Activated gamma-delta T cell treated with anti-CD3 and anti-CD28 coated beads, Interleukin-2, amount 50 U/mL, for 16 hours (primary cell): Measurements from ENCODE around the gene KREMEN2.

Source experiments
- DNase-seq: peaks from one replicate; pipeline ENCODE4 v3.0.0-alpha.2; 2020; ENCODE audit warnings: low read depth

The KREMEN2 gene

DNA sequence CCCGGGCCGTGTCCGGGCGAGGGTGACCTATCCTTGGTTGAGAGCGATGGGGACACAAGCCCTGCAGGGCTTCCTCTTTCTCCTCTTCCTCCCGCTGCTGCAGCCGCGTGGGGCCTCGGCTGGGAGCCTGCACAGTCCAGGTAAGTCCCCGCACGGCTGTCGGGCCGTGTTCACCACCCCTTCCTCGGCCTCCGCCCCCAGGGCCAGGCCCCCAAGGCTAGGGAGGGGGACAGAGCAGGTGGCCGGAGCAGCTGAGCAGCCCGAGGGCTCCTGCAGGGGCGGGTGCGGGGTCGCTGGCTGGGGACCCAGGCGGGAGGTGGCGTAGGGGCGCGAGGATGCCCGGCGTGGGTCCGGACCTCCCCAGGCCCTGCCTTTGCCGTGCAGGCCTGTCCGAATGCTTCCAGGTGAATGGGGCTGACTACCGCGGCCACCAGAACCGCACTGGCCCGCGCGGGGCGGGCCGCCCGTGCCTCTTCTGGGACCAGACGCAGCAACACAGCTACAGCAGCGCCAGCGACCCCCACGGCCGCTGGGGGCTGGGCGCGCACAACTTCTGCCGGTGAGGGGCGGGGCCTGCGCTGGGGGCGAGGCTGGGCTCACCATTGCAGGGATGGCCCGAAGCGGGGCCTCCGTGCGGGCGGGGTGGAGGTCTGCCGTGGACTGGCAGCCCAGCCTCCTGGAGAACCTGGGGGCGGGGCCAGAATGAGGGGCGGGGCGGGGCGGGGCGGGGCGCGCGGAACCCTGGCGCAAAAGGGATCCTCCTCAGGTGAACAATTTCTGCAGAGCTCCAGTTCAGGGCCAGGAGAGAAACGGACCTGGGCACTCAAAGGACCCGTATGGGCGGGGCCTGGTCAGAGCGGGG is 631 bp downstream of the KREMEN2 start:
- DNase-seq, result no peak

- DNase-seq, result no peak
Observed at GRCh38 chr16:2966043-2966807, 2.1 kb downstream of the KREMEN2 start.

GRCh38 chr16:2966808-2967191 is 2.7 kb downstream of the KREMEN2 start:
- DNase-seq, result no peak

GRCh38 chr16:2967211-2967631 is 3.1 kb downstream of the KREMEN2 start:
- DNase-seq, result no peak

DNA sequence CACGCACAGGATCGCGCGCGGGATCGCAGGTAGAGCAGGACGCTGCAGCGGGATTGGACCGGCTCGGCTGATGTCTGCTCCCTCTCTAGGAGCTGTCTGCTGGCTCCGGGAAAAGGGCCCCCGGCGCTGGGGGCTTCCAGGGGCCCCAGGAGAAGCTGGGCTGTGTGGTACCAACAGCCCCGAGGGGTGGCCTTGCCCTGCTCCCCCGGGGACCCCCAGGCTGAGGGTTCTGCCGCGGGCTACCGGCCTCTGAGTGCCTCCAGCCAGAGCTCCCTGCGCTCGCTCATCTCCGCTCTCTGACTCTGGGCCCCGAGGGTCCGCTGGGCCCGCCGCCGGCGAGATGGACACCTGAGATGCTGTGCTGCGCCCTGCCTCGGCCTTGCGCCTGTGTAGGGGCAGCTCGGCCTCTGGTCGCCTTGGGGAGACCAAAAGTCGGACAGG is 3.7 kb downstream of the KREMEN2 start:
- DNase-seq, result no peak

DNA sequence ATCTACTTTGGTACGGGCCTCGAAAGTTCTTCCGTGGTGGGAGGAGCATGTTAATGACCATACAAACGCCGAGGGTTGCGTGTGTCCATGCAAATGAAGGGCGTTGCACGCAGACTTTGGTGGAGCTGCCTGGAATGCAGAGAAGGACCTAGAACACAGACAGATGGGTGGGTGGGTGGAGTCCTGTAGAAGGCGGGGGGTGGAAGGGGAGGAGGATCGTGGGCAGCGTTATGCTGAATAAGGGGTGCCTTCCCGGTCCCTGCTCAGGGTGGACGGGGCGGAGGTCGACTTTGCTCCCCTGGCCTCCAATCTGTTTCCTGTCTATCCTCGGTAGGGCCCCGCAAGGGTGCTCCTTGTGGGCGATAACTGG is 4.3 kb downstream of the KREMEN2 start:
- DNase-seq, result no peak

GRCh38 chr16:2968738-2969544 is 4.9 kb downstream of the KREMEN2 start, which contains the start of gene PAQR4:
TSS of gene PAQR4 (plus strand) at chr16:2969348. CDS start at chr16:2969675, 327 bp downstream.
- DNase-seq, result peak; percentile 45

- DNase-seq, result peak; percentile 46
Observed at GRCh38 chr16:2969545-2970521, 5.8 kb downstream of the KREMEN2 start.

- no peak for DNase-seq
Observed at GRCh38 chr16:2970563-2970962, 6.5 kb downstream of the KREMEN2 start.

- no peak for DNase-seq
Observed at GRCh38 chr16:2971134-2971984, 7.3 kb downstream of the KREMEN2 start.

GRCh38 chr16:2971985-2972784 is 8.1 kb downstream of the KREMEN2 start:
- DNase-seq, result no peak

DNA sequence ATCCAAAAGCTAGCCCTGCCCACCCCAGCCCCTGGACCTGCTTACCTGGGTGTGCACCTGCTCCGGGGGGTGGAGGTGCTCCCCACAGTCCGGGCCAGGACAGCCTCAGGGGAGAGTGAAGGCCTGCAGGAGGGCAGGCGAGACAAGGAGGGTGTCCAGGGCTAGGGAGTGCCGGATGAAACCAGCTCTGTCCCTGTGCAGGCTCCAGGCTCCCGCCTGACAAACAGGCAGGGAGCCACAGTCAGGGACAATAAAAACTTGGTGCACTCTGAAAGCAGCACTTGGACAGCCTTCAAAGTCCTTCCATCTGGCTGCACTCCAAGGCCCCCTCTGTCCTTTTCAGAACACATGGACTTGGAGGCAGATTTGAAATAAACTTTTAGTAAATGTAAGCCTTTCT is 9.0 kb downstream of the KREMEN2 start:
- no peak for DNase-seq

DNA sequence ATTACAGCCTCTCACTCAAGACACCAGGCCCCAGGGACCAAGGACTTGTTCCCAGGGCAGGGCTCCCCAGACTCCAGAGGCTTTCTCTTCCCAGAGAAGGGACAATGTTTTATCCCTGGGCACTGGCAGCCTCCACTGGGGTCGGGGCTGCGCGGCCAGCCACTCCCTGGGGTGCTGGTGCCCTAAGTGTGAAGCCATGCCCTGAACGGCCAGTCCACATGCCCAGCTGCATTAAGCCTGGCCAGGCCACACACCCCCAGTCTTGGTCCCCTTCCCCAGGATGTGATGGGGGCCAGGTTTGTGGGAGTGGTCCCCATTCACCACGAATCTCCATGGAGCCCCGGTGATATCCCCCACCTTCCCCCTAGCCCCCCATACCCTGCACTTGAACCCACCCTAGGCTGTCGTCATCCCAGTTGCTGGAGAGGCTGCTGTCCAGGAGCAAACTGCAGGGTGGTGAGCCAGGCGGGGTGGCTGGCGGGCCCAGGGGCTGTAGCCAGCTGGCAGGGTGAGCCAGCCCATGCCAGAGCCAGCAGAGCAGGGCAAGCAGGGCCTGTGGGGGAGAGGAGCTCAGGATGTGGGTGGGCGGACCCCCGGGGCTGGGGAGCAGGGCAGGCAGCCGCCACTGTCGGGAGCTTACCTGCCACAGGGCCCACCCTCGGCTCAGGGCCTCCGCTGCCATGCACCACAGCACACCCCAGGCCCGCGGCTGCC is 9.7 kb downstream of the KREMEN2 start:
- DNase-seq, result no peak

DNA sequence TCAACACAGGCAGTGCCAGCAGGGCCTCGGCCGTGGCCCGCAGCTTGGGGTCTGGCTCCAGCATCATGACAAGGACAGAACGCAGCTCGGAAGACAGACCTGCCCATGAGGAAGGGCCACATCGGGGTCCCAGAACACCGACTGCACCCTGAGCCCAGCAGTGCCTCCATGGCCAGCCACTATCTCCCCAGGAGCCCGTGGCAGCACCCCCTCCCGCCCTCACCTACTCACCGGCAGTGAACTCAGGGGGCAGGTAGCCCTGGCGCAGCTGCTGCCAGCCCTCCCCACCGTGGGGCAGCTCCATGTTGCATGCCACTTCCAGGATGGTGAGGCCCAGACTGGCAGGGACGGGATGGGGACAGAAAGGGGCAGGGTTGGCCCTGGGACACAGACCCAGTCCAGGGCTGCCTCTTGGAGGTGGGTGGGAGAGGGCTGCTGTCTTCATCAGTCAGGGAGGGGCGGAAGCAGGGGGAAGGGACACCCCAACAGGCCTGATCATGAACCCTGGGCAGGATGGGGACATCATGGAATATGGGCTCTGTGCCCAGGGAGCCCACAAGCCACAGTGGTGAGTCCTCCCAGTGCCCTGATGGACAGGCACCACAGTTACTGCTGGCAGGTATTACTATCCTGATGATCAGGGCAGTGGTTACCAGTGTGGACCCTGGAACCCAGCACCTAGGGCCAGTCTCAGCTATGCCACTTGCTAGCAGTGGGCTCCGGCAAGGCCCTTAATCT is 10.4 kb downstream of the KREMEN2 start:
- DNase-seq, result no peak

- DNase-seq, result no peak
Observed at GRCh38 chr16:2975161-2975795, 11.2 kb downstream of the KREMEN2 start.

DNA sequence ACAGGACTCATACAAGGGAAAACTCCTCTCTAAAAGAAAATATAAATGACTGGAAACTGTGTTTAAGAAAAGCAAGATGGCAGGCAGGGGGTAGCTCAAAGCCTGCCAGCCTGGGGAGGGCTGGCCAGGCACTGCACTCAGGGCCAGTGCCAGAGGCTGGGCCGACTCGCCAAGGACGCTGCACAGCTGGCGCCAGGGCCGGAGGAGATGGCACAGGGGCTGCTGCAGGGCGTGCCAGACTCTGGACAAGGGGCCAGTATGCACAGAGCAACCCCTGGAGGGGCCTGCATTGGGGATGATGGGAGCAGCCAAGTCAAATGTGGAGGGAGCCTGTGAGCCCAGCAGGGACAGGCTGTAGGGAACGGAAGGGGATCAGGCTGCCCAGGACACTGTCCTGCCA is 12.1 kb downstream of the KREMEN2 start:
- DNase-seq, result no peak

GRCh38 chr16:2976673-2977072 is 12.6 kb downstream of the KREMEN2 start:
- no peak for DNase-seq
